Liver (tissue), 3 donors: ENCODE results near the gene WBP2.

Source experiments
- ATF3 ChIP-seq: IDR thresholded peaks from 2 replicates; pipeline ENCODE4 v1.6.1; 2016; ENCODE audit warnings: antibody characterized with exemption
- CTCF ChIP-seq: fragments of 150-350 bp; IDR thresholded peaks from 2 replicates; pipeline ENCODE4 v1.5.1; 2017; ENCODE audit warnings: improper control_type of control experiment, low read depth, low read length; ENCODE audit not compliant: missing input control
- GABPA ChIP-seq, 2 donors: IDR thresholded peaks in 1 of 2; conservative IDR thresholded peaks in 1 of 2; 2 replicates each; pipeline ENCODE4 v1.6.1; 2016; ENCODE audit warnings: antibody characterized with exemption in 2 of 2, mild to moderate bottlenecking in 1 of 2, moderate library complexity in 1 of 2
- JUND ChIP-seq, 2 donors: IDR thresholded peaks; 2 replicates each; pipeline ENCODE4 v1.6.1; 2016; ENCODE audit warnings: antibody characterized with exemption in 2 of 2
- MAX ChIP-seq: IDR thresholded peaks from 2 replicates; pipeline ENCODE4 v1.6.1; 2016; ENCODE audit warnings: antibody characterized with exemption
- REST ChIP-seq: IDR thresholded peaks from 2 replicates; pipeline ENCODE4 v1.6.1; 2016; ENCODE audit warnings: antibody characterized with exemption, mild to moderate bottlenecking
- SP1 ChIP-seq: IDR thresholded peaks from 2 replicates; pipeline ENCODE4 v1.6.1; 2018; ENCODE audit warnings: antibody characterized with exemption, mild to moderate bottlenecking
- TAF1 ChIP-seq: conservative IDR thresholded peaks from 2 replicates; pipeline ENCODE4 v1.6.1; 2016; ENCODE audit warnings: antibody characterized with exemption, mild to moderate bottlenecking
- YY1 ChIP-seq: IDR thresholded peaks from 2 replicates; pipeline ENCODE4 v1.6.1; 2016; ENCODE audit warnings: antibody characterized with exemption, mild to moderate bottlenecking
- ZBTB33 ChIP-seq: IDR thresholded peaks from 2 replicates; pipeline ENCODE4 v1.6.1; 2016; ENCODE audit warnings: antibody characterized with exemption
- donor health status: healthy.
- donor health status: healthy.

- TF ChIP-seq GABPA (IDR thresholded peaks at IDR 0.05 in 1 of 2, conservative IDR thresholded peaks at IDR 0.05 in 1 of 2) (no peak), CTCF (no peak), ATF3 (no peak), SP1 (no peak), YY1 (peak; percentile 5), MAX (no peak), ZBTB33 (no peak), JUND (IDR thresholded peaks at IDR 0.05) (no peak), REST (no peak), TAF1 (no peak)
Measured at GRCh38 chr17:75853433-75853832, 1.7 kb downstream of the WBP2 start.
